Measurements from ENCODE around the gene MAEA.
"Not testable (repeated sequence)": the region's sequence is repeated elsewhere in the genome, so short reads cannot be mapped to it uniquely, and the experiment has no call there.

Gene MAEA

GRCh38 chr4:1370321-1371124 is 80.8 kb downstream of the MAEA start:
- no peak for DNase-seq

- DNase-seq = no peak
Measured at GRCh38 chr4:1371176-1372165, 81.8 kb downstream of the MAEA start.

- not testable (repeated sequence) for DNase-seq
Measured at GRCh38 chr4:1372576-1372975, 82.9 kb downstream of the MAEA start.

- no peak for DNase-seq
Measured at GRCh38 chr4:1373892-1374705, 84.4 kb downstream of the MAEA start.

GRCh38 chr4:1374706-1375045 is 85.0 kb downstream of the MAEA start:
- no peak for DNase-seq

GRCh38 chr4:1375051-1375721 is 85.5 kb downstream of the MAEA start:
- DNase-seq = no peak

GRCh38 chr4:1375761-1376322 is 86.2 kb downstream of the MAEA start:
- no peak for DNase-seq

- DNase-seq = no peak
Measured at GRCh38 chr4:1376391-1376840, 86.7 kb downstream of the MAEA start.

GRCh38 chr4:1376841-1377605 is 87.3 kb downstream of the MAEA start:
- no peak for DNase-seq

- DNase-seq = no peak
Measured at GRCh38 chr4:1377606-1378261, 88.0 kb downstream of the MAEA start.

GRCh38 chr4:1378559-1379231 is 89.0 kb downstream of the MAEA start:
- no peak for DNase-seq

- DNase-seq = no peak
Measured at GRCh38 chr4:1379351-1379781, 89.7 kb downstream of the MAEA start.

- DNase-seq = no peak
Measured at GRCh38 chr4:1379801-1380331, 90.2 kb downstream of the MAEA start.

- DNase-seq = no peak
Measured at GRCh38 chr4:1380368-1381151, 90.9 kb downstream of the MAEA start.

GRCh38 chr4:1381181-1381621 is 91.5 kb downstream of the MAEA start:
- DNase-seq = no peak

- DNase-seq = no peak
Measured at GRCh38 chr4:1381944-1382541, 92.4 kb downstream of the MAEA start.

- DNase-seq = no peak
Measured at GRCh38 chr4:1382776-1383727, 93.4 kb downstream of the MAEA start.
